Dermis blood vessel endothelial cell (primary cell): ENCODE results near the gene TMUB1. TPM values are rescaled to one million over a fixed set of nuclear protein-coding genes. Genes with fewer than 3 reads are reported as not detected.
A peak's percentile ranks its signal among the peaks of the same experiment; 100 is the strongest.

Experiments
- DNase-seq: peaks from one replicate; pipeline ENCODE4 v3.0.0; 2010
- total RNA-seq: library from RNA; depleted of rRNA; stranded (reverse); fragments of >200 nt; gene quantifications from 2 replicates; pipeline ENCODE4 v1.2.3, GENCODE V29; 2014

Gene TMUB1
- total RNA-seq, 1 donor from 2014 or later: 28.4 TPM

GRCh38 chr7:151068069-151068773, 15.1 kb downstream of the TMUB1 start:
- DNase-seq: no peak

DNA sequence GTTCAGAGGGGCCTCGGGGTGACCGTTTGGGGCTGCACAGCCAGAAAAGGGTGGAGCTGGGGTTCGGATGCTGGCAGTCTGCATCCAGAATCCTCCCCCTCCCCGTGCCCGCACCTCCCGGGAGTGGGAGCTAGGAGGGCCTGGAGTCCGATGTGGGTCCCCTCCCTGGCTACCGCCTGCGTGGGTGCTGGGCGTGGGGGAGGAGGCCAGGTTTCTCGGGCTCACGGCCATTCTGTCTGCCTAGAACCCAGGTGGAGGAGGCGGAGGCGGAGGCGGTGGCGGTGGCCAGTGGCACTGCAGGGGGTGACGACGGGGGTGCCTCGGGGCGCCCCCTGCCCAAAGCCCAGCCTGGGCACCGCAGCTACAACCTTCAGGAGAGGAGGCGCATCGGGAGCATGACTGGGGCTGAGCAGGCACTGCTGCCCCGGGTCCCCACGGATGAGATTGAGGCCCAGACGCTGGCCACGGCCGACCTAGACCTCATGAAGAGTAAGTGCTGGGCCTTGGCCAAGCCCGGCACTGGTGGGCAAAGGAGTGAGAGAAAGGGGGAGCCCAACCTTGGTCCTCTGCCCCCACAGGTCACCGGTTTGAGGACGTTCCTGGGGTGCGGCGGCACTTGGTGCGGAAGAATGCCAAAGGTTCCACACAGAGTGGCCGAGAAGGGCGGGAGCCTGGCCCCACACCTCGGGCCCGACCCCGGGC, 16.9 kb downstream of the TMUB1 start:
- no peak for DNase-seq

DNA sequence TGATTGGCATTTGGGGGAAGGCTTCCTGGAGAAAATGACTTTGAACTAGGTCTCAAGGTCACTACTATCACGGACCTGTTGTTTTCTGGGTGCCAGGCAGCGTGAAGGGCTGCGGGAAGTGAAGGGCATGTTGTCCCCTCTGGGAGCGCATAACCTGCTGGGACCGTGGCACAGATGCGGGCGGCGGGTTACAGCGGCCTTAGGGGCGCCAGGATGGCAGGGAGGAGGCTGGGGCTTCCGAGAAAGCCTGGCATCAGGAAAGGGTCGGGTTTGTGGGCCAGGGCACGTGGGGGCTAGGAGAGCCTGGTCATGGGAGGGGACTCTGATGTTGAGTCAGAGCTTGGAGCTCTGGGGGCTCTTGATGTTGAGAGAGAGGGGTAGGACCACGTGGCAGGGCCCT, 17.8 kb downstream of the TMUB1 start:
- no peak for DNase-seq

DNA sequence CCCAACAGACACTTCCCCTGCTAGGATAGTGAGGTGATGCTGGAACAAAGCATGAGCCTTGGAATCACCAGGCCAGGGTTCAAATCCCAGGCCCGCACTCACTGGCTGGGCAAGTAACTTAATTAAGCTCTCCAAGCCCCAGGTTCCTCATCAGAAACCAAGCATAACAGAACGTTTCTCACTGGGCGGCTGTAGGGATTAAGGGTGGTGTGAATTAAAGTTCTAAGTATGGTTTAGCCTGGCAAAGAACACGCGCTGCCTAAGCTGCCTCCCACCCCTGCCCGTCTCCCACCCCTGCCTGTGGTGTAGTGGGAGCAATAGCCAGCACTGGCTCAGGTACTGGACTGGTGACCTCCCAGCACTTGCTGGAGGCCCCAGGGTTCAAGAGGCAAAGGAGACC, 18.3 kb downstream of the TMUB1 start:
- DNase-seq: no peak

DNA sequence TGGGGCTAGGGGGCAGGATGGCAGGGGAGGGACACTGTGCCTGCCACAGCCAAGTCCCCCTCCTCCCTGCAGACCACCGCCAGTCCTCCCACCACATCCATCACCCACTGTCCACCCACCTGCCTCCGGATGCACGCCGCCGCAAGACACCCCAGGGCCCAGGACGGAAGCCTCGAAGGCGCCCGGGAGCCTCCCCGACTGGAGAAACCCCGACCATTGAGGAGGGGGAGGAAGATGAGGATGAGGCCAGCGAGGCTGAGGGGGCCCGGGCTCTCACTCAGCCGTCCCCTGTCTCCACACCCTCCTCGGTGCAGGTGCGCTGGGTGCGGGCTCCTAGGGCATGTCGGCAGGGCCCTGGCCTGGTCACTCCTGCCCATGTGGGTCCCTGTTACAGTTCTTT, 18.8 kb downstream of the TMUB1 start:
- no peak for DNase-seq

DNA sequence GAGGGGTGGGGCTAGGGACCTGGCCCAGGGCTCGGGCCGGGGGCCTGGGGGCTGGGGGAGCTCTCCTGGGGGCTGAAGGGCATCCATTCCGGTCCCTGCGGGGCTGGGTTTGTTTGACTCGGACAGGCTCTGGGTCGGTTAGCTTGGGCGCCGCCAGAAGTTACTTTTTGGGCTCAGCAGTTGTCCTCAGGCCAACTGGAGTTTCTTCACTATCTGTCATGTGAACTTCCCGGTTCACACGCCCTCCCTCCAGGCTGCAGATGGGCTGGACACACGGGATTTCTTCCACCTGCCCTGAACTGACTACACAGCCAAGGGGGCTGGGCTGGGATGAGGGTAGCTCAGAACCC, 20.1 kb downstream of the TMUB1 start:
- DNase-seq: no peak

- DNase-seq: no peak
These were observed 20.7 kb downstream of the TMUB1 start for GRCh38 chr7:151062399-151063211.

DNA sequence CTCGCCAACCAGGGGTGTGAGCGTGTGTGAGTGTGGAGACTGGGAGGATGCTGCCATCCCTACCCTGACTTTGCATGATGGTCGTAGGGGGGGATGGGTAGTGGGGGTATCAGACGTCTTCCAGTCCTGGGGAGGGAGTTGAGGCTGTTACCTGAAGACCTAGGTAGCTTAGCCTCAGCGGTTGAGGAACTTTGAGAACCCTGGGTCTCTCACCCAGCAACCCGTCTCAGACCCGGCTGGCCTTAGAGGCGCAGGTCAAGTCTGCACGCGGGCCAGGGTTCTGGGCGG, 21.2 kb downstream of the TMUB1 start:
- DNase-seq: no peak

GRCh38 chr7:151061213-151062110, 21.8 kb downstream of the TMUB1 start:
- no peak for DNase-seq

- peak; percentile 35 for DNase-seq
These were observed 22.7 kb downstream of the TMUB1 start for GRCh38 chr7:151060416-151061212.

DNA sequence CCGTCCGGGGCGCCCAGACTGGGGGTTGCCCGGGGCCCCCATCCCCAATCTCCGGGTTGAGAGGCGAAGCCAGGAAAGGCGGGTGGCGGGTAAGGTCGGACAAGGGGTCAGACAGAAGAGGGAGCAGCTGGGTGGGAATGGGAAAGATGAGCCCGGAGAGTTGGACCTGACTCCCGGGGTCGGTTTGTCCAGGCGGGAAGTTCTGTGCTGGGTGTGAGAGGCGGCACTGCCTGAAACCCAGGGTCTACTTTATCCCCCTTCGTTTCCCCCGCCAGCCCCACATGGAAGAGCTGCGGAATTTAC, 23.2 kb downstream of the TMUB1 start:
- DNase-seq: no peak

GRCh38 chr7:151059367-151060112, 23.8 kb downstream of the TMUB1 start, which contains the start of gene SLC4A2:
TSS of gene SLC4A2 (plus strand) at chr7:151059589. CDS start at chr7:151061988, 2,399 bp downstream.
- peak; percentile 84 for DNase-seq

DNA sequence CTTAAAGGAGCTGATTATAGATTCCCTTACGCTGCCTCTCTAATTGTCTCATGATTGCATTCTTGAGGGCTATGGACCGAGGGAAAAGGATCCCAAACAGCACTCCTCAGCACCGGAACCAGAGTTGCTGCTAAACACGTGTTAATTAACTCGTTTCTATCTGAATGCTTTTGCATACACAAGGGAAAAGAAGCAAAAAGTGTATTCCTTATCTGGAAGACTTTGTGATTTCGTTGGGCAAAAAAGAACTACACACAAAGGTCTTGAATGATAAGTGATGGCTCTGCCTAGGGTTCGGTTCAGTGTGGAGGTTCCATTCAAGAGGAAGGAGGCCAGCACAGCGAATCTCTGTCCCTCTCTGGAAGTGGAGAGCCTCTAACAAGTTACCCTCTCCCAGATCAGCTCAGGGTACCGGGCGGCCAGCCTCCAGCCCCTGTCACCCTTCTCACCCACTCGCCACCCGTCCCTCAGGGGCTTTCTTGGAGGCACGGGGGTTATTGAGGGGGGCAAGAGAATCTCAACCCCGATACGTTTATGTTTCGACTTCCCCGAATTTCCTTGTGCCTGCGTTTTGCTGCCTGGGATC, 24.4 kb downstream of the TMUB1 start:
- DNase-seq: peak; percentile 37

GRCh38 chr7:151057989-151058780, 25.1 kb downstream of the TMUB1 start:
- DNase-seq: peak; percentile 100

DNA sequence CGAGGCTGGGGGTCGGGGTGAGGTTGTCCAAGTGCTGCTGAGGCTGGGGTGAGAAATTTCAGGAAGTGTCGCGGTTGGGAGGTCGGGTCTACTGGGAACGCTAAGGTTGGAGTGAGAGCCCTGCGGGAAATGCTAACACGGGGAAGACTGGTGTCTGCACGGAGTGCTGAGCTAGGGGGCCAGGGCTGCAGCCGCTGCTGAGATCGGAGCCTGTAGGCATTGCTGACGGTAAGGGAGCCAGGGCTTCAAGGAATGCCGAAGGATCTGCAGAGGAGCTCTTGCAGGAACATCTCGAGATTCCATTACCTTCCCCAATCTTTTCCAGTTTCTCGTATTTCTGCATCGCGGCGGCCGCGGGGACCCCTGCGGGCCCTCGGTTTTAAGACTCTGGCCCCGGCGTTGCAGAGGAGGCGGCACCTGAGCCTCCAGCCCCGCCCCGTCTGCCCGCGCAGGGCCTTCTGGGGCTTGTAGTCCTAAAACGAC, 25.7 kb downstream of the TMUB1 start, which contains the start of gene CDK5:
Gene CDK5 (minus strand): TSS at position 392 of the 483 bp plus-strand sequence. CDS start 49 bp downstream, at position 343.
- DNase-seq: no peak

- no peak for DNase-seq
These were observed 26.4 kb downstream of the TMUB1 start for GRCh38 chr7:151056666-151057505.

- DNase-seq: no peak
These were observed 27.0 kb downstream of the TMUB1 start for GRCh38 chr7:151056283-151056665.

DNA sequence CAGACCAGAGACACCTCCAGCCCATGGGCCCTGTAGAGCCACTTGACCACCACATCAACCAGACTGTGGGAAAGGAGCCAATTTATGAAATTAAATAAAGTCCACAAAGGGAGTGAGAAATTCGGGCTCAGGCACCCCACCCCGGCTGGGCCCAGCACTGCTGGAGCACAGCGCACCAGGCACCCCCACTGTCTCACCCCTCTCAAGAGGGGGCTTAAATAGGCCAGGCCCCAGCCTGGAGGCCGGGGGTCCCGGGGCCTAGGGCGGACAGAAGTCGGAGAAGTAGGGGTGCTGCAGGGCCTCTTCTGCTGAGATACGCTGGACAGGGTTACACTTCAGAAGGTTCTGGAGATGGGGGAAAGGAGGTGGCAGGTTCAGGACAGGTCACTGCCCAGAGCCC, 29.5 kb downstream of the TMUB1 start:
- no peak for DNase-seq

- DNase-seq: no peak
These were observed 30.2 kb downstream of the TMUB1 start for GRCh38 chr7:151053096-151053495.
